HT-29 (cell line): ENCODE measurements around the gene DISP2. TPM values are rescaled to one million over a fixed set of nuclear protein-coding genes. Genes with fewer than 3 reads are reported as not detected.

Source experiments
- DNase-seq: peaks from one replicate; pipeline ENCODE4 v3.0.0-alpha.2; 2015; ENCODE audit warnings: low spot score
- total RNA-seq: library from RNA; depleted of rRNA; stranded (reverse); fragments of >200 nt; shearing (Covaris generic); gene quantifications from 2 replicates; pipeline ENCODE4 v1.2.3, GENCODE V29; 2014

The DISP2 gene
- total RNA-seq, 1 experiment from 2014 or later: 1.3 TPM

DNA sequence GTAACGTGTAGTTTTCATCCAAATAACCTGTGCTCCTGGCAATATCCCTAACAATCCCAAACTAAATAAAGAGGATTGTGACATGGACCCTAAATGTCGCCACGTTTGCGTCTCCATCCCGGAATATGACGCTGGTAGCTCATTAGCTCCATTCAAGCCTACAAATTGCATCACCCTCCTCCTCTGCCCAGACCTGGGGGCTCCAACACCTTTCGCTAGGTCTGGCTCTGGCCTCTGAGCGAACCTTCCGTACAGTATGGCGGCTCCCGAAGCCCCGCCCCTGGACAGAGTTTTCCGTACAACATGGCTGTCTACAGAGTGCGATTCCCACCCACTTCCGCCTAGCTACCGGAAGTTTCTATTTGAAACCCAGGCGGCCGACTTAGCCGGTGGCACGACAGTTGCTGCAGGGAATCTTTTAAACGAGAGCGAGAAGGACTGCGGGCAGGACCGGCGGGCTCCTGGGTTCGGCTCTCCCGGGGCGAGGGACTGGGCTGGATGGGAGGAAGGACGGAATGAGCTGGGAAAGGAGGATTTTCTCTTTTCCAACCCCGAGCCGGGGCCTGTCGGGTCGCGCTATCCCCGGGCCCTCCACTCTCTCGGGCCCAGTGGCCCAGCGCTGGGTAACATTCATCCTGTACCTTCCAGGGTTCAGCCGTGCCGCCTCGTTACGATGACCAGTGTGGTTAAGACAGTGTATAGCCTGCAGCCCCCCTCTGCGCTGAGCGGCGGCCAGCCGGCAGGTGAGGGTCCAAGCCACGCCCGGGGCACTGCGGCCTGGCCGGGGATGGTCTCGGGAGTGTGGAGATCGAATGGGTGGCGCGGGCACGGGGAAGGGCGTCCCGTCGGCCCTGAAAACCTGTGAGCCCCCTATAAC, 24.8 kb downstream of the DISP2 start, which contains the start of gene KNSTRN:
KNSTRN (plus strand) TSS at position 142 of the 877 bp plus-strand sequence; CDS start at position 257, 115 bp downstream.
- peak; percentile 98 for DNase-seq

DNA sequence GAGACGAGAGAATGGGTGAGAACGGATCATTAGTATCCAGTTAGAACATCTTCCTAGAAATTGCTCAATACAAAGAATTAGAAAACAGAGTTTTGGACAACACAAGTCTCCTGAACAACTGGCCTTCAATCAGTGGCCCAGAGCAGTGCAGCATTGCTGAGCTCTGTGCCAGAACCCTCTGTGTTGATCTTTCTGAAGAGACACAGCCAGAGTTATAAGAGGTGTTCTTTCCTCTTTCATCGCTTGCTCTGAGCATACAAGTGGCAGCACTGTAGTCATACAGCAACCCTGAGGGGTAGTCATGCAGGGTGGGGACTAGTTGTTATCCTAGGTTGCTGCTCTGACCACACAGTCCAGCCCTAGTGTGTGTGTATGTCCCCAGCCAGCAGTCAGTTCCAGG, 28.5 kb downstream of the DISP2 start:
- no peak for DNase-seq

DNA sequence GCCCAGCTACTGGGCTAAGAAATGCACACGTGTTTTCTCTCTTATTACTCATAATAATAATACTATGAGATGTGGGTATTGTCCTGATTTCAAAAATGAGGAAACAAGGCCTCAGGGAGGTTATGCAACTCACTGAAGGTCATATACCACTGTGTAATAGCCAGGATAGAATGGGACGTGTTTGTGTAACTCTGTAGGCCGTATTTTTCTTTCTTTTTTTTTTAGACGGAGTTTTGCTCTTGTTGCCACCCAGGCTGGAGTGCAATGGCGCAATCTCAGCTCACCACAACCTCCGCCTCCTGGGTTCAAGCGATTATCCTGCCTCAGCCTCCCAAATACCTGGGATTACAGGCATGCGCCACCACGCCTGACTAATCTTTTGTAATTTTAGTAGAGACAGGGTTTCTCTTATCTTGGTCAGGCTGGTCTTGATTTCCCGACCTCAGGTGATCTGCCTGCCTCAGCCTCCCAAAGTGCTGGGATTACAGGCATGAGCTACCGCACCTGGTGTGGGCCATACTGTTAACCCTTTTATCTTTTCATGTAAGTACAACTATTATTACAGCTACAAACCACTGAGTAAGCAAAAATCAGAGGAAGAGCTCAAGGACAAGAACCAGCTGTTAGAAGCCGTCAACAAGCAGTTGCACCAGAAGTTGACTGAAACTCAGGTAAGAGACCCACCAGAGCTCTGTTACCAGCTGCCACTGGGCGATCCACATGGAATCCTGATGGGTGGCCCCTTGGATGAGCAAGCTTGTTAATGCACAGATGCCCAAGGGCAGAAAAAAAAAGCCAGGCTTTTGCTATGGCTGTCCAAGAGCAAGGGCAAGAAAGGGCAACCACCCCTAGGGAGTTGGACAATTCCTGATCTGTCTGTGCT, 31.2 kb downstream of the DISP2 start:
- no peak for DNase-seq

DNA sequence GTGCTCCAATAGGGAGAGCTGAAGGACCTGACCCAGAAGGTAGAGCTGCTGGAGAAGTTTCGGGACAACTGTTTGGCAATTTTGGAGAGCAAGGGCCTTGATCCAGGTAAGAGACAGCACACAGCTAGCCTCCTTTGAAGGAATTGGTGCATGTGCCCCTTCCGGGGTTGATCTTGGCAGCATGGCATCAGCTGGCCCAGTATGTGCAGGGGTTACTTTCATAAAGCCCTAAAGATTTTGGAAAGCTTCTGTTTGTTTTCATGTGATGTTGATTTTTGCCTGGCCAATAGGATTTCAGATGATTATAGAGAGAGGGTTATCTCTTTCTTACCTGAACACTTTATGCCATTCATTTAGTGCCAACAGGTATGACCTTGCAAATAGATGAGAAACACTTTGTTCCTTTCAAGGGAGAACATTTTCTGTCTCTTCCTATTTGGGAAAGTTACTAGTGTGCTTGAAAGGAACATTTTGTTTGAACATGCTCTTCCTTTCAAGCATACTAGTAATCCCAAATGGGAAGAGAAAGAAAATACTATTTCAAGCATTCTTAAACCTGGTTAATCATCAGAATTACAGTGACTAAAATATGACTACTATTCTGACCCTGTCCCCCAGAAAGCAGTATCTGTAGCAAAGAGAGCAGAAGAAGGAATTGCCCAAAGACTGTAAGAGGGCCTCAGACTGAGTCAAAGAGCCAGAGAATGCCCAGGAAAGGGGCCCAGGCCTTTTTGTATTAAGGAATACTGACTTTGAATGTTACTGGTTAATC, 32.0 kb downstream of the DISP2 start:
- DNase-seq: no peak

DNA sequence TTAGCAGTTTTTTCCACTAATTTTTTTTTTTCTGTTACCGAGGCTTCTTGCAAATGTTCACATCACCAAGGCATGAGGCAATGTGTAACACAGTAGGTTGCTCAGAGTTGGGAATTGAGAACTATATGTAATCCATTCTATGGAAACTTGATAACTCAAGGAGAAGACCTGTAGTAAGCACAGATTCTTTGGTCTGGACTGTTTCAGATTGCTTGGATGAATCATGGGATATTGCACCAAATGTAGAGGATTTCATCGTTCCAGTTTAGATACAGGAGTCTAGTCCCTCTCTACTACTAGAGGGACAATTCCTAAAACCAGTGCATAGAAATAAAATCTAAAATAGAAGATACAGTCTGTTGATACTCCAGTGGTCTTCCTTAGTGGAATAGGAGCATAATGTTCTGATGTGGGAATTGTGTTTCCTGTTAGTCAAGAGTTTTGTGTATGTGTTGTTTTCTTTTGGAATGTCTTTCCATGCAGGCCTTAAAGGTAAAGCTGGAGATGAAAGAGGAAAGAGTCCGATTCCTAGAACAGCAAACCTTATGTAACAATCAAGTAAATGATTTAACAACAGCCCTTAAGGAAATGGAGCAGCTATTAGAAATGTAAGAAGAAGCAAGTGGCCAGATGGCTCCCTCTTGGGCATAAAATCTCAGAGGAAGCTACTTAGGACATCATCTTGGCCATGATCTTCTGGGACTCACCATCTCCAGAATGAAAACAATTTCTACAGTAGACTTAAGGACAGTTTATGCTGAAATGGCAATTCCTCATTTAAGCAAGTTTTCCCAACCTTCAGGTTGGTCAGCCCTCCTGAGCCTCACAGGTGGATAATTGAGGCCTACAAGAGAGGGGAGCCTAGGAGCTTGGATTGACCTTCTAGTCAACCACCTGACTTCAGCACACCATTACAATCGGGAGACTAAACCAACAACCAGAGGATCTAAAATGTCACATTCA, 35.2 kb downstream of the DISP2 start:
- no peak for DNase-seq

DNA sequence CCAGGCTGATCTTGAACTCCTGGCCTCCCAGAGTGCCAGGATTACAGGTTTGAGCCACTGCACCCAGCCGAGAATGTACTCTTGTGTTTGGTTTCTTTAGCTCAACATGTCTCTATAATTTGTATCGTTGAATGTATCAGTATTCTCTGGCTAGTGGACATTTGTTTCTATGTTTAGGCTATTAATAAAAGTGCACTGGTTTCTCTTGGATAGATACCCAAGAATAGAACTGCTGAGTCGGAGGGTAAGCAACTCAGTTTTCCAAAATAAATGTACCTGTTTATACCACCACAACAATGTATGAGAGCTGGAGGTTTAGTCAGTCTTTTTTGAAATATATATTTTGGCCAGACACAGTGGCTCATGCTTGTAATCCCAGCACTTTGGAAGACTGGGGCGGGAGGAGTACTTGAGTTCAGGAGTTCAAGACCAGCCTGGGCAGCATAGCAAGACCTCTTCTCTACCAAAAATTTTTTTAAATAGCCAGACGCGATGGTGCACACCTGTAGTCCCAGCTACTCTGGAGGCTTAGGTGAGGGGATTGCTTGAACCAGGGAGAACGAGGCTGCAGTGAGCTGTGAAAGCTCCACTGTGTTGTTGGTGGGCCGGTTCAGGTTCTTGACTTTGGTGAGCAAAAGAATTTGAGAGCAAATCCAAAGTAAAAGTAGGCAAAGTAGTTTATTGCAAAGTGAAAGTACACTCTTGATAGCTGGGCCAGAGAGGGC, 39.8 kb downstream of the DISP2 start:
- DNase-seq: no peak

DNA sequence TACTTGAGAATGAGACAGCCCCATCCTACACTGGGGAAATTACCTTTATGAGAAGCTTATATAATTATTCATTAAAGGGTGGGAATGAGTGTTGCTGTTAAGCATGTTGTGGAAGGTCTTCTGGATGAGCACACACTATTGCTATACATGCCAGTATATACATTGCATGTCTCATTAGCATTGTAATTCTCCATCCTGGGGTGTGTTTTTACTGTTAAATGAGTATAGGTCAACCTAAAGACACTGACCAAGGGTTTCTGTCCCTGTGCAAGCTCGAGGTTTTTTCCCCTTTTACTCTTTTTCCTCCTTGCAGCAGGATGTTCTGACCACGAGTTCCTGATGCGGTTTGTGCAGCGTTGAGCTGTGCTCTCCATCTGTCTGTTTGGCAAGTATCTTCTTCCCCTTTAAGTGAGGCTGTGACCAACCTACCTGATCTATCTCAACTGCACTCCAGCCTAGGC, 40.4 kb downstream of the DISP2 start:
- no peak for DNase-seq

DNA sequence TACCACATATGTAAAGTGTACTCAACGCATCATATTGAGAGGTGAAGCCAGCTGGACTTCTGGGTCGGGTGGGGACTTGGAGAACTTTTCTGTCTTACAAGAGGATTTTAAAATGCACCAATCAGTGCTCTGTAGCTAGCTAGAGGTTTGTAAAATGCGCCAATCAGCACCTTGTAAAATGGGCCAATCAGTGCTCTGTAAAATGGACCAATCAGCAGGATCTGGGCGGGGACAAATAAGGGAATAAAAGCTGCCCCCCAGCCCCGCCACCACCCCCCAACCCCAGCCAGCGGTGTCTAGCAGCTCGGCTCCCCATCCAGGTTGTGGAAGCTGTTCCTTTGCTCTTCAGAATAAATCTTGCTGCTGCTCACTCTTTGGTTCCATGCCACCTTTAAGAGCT, 41.4 kb downstream of the DISP2 start:
- DNase-seq: no peak

DNA sequence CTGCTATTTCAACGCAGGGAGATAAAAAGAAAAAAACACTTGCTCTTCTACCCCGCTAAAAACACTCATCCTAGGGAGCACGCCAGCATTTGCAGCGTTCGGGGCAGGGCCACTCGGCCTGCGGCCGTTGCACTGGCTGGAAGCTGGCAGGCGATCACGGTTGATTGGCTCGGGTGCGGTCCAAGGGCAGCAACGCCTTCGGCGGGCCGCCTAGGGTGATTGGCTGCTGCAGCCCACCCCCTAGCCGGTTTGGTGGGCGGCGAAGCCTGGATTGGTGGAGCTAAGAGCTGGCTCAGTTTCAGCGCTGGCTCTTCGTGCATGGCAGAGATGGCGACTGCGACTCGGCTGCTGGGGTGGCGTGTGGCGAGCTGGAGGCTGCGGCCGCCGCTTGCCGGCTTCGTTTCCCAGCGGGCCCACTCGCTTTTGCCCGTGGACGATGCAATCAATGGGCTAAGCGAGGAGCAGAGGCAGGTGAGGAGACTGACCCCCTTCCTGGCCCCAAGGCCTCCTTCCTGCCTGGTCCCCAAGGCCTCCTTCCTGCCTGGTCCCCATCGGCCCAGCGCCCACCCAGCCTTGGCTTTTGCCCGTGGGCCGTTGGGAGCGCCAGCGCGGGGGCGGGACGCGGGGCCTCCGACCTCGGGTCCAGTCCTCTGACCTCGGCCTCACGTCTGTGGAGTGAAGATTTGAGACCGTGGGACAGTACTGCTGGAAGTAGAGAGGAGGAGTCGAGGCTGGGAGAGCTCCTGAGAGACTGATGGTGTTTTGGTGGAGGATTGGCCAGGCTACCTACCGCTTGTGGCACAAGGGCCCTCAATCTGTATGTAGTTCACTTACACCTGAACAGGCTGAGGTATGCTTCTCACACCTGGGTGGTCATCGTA, 47.7 kb downstream of the DISP2 start, which contains the start of gene IVD:
IVD (plus strand) TSS at position 295 of the 881 bp plus-strand sequence; CDS start at position 328, 33 bp downstream.
- DNase-seq: peak; percentile 98

DNA sequence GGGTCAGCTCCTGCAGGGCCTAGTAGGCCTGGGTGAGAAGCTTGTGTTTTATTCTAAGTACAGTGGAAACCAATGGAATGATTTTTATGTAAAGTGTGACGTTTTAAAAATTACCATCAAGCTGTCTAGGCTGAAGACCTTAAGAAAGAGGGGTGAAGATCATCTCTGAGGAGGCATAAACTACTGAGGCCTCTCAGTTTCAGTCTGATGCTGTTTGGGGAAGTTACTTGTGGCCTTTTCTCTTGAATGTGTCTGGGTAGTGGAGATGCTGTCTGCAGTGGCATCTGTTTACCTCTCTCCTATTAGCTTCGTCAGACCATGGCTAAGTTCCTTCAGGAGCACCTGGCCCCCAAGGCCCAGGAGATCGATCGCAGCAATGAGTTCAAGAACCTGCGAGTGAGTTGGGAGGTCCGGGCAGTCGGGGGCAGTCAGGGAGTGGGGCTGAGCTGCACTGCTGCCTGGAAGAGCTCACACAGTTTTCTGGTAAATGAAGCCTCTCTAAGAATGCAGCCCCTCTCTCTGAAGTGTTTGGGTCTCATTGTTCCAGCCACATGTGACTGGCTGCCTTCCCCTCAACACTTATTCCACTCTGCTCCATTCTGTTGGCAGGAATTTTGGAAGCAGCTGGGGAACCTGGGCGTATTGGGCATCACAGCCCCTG, 49.4 kb downstream of the DISP2 start:
- no peak for DNase-seq

DNA sequence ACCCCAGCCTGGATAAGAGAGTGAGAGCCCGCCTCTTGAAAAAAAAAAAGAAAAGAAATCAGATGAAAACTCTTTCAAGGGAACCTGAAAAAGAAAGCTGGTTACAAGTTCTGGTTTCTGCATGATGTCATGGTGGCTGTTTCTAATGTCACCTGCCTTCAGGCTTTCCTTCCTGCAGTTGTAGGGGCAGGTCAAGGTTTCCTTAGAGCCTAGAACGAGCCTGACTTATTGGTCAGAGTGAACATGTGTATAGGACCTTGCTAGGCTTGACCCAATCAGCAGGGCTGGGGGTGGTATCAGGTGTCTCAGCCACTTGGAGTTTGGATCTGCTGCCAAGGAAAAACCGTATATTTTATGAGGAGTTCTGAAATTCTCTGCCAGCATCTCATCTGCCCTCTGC, 51.3 kb downstream of the DISP2 start:
- no peak for DNase-seq

DNA sequence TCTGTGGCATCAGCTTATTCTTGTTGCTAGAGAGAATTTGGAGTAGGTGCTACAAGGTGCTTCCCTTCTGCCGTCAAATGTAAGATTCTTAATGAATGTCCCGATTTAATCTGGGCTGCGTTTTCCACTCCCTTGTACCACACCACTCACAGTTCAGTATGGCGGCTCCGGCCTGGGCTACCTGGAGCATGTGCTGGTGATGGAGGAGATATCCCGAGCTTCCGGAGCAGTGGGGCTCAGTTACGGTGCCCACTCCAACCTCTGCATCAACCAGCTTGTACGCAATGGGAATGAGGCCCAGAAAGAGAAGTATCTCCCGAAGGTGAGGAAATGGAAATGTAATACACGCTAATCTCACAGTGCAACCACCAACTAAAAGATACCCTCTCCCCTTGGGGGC, 52.5 kb downstream of the DISP2 start:
- DNase-seq: no peak

DNA sequence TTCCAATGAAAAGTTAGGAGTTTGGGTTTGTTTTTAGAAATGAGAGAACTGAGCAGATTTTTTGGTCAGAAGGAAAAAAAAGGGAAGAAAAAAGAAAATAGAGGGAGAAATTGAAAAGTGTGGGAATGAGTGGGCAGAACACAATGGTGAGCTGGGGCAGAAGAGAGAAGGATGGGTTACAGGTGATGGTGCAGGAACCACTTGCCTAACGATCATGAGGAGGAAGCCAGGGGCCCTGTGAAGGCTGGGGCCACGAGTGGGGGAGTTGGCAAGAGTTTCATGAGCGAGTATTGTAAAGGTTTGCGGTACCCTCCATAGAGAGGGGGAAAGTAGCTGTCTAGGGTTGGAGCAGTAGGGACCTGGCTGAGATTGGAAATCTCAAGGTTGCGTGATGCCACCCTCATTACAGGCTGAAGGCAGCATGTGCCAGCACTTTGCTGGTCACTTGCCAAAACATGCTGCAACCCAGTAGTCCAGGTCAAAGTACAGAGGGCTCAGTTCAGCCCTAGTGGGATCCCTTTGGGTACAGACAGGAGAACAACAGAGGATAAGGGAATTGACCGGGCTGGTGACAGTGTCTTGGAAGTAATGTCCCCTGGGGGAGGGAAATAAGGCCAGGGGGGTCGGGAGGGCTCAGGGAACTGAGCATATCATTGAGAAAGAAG, 54.2 kb downstream of the DISP2 start:
- peak; percentile 61 for DNase-seq

DNA sequence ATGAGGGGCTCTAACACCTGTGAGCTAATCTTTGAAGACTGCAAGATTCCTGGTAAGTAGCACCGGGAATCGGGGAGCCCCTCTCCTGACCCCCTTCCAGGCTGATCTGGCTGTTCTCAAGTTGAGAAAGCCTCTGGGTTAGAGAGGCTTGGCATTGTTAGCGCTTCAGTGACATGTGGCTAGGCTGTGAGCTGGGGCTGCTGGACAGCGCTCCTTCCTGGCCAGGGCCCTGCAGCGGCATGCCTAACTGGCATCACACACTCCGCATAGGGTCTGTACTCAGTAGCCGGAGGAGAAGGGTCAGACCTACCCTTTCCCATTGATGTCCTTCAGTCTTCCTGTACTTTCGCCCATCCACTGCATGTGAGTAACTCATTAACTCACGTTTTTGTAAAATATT, 55.0 kb downstream of the DISP2 start:
- DNase-seq: no peak

DNA sequence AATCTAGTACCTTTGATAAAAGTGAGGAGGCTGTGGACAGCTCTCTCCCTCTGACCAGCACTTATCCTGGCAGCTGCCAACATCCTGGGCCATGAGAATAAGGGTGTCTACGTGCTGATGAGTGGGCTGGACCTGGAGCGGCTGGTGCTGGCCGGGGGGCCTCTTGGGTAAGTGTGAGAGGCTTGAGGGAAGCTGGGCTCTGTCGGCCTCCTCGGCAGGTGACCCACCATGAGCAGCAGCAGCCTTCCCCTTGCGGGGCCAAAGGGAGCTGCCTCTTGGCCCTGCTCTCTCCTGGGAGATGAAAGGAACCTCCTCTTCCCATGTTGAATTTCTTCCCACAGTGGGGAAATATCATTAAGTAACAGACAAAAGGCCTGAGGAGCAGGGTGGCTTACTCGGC, 56.8 kb downstream of the DISP2 start:
- DNase-seq: no peak

DNA sequence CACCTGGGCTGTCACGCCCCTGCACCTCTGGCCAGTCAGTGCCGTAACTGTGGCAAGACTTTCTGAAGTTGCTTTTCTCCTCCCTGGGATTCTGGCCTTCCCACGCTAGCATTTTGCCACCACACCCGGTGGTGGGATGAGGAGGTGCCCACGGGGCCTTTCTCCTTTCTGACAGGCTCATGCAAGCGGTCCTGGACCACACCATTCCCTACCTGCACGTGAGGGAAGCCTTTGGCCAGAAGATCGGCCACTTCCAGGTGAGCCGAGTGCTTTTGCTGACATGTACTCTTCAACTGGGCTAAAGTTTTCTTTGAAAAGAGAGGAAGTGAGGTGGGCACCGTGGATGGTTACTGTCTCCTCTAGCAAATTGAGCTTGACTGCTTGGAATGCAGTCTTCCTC, 57.2 kb downstream of the DISP2 start:
- no peak for DNase-seq

DNA sequence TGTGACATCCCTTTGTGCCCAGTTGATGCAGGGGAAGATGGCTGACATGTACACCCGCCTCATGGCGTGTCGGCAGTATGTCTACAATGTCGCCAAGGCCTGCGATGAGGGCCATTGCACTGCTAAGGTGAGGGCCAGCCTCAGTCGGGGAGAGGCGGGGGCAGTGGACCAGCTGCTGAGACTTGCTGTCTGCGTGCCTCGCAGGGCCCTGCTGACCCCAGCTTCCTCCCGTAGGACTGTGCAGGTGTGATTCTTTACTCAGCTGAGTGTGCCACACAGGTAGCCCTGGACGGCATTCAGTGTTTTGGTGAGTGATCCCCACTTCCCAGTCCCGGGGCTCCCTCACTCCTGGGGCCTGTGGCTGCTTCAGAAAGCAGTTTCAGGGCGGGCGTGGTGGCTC, 58.0 kb downstream of the DISP2 start:
- no peak for DNase-seq
